ENCODE measurements around the gene THRB. TPM values are rescaled to one million over a fixed set of nuclear protein-coding genes. Genes with fewer than 3 reads are reported as not detected.
"Not testable (repeated sequence)": the region's sequence is repeated elsewhere in the genome, so short reads cannot be mapped to it uniquely, and the experiment has no call there.

The THRB gene
- total RNA-seq, 1 donor from 2014 or later, result 3.1 TPM

GRCh38 chr3:24433838-24434591, 60.6 kb downstream of the THRB start:
- Histone ChIP-seq H3K36me3 (ENCODE audit: control insufficient read depth, insufficient read depth, low read length) (no peaks in the 10 kb centered on the region), H3K27me3 (ENCODE audit: control insufficient read depth, insufficient read depth, low read length) (no peaks in the 10 kb centered on the region), H3K4me3 (ENCODE audit: low read depth, low read length) (no peak overlapping the region)
- DNase-seq (ENCODE audit: low read depth), result no peak
- no peak for TF ChIP-seq CTCF (IDR thresholded peaks at IDR 0.05; ENCODE audit: insufficient read depth, low read length, poor library complexity, severe bottlenecking)

- Histone ChIP-seq H3K27me3 (ENCODE audit: control insufficient read depth, insufficient read depth, low read length) (no peaks in the 10 kb centered on the region), H3K4me3 (ENCODE audit: low read depth, low read length) (no peak overlapping the region), H3K36me3 (ENCODE audit: control insufficient read depth, insufficient read depth, low read length) (no peaks in the 10 kb centered on the region)
- DNase-seq (ENCODE audit: low read depth), result no peak
- no peak for TF ChIP-seq CTCF (IDR thresholded peaks at IDR 0.05; ENCODE audit: insufficient read depth, low read length, poor library complexity, severe bottlenecking)
Observed at GRCh38 chr3:24432989-24433388, 61.7 kb downstream of the THRB start.

GRCh38 chr3:24428481-24428880, 66.2 kb downstream of the THRB start:
- Histone ChIP-seq H3K27me3 (ENCODE audit: control insufficient read depth, insufficient read depth, low read length) (no peaks in the 10 kb centered on the region), H3K36me3 (ENCODE audit: control insufficient read depth, insufficient read depth, low read length) (no peaks in the 10 kb centered on the region), H3K4me3 (ENCODE audit: low read depth, low read length) (no peak overlapping the region)
- no peak for TF ChIP-seq CTCF (IDR thresholded peaks at IDR 0.05; ENCODE audit: insufficient read depth, low read length, poor library complexity, severe bottlenecking)
- no peak for DNase-seq (ENCODE audit: low read depth)

- no peaks in the 10 kb centered on the region for H3K36me3 ChIP-seq (ENCODE audit: control insufficient read depth, insufficient read depth, low read length)
- H3K4me3 ChIP-seq (ENCODE audit: low read depth, low read length), result no peak overlapping the region
- DNase-seq (ENCODE audit: low read depth), result no peak
- no peaks in the 10 kb centered on the region for H3K27me3 ChIP-seq (ENCODE audit: control insufficient read depth, insufficient read depth, low read length)
- no peak for TF ChIP-seq CTCF (IDR thresholded peaks at IDR 0.05; ENCODE audit: insufficient read depth, low read length, poor library complexity, severe bottlenecking)
Observed at GRCh38 chr3:24426896-24427295, 67.8 kb downstream of the THRB start.

GRCh38 chr3:24420829-24421228, 73.8 kb downstream of the THRB start:
- not testable (repeated sequence) for DNase-seq (ENCODE audit: low read depth); H3K27me3 ChIP-seq (ENCODE audit: control insufficient read depth, insufficient read depth, low read length); H3K4me3 ChIP-seq (ENCODE audit: low read depth, low read length); H3K36me3 ChIP-seq (ENCODE audit: control insufficient read depth, insufficient read depth, low read length)

GRCh38 chr3:24420224-24420623, 74.4 kb downstream of the THRB start:
- DNase-seq (ENCODE audit: low read depth), result no peak
- Histone ChIP-seq H3K36me3 (ENCODE audit: control insufficient read depth, insufficient read depth, low read length) (no peaks in the 10 kb centered on the region), H3K4me3 (ENCODE audit: low read depth, low read length) (no peak overlapping the region), H3K27me3 (ENCODE audit: control insufficient read depth, insufficient read depth, low read length) (no peaks in the 10 kb centered on the region)
- TF ChIP-seq CTCF (IDR thresholded peaks at IDR 0.05; ENCODE audit: insufficient read depth, low read length, poor library complexity, severe bottlenecking), result no peak
